Esophagus muscularis mucosa (tissue), 4 donors: ENCODE results near the gene MISP3. TPM values are rescaled to one million over a fixed set of nuclear protein-coding genes. Genes with fewer than 3 reads are reported as not detected.

ENCODE experiments used
- DNase-seq: peaks from one replicate; pipeline ENCODE4 v3.0.0-alpha.2; 2017; ENCODE audit errors: extremely low spot score
- H3K27ac ChIP-seq, 4 donors: fragments of 200-600 bp; sonication (generic); replicated peaks in 1 of 4; 1 replicate in 3 of 4; 2 replicates in 1 of 4; pipeline ENCODE4 v1.5.1; 2016 to 2019; ENCODE audit warnings: mild to moderate bottlenecking in 1 of 4
- H3K27me3 ChIP-seq, 4 donors: fragments of 200-600 bp; sonication (generic); one replicate each; pipeline versions ENCODE4 v1.5.1 to v1.6.0; 2016 to 2019
- H3K36me3 ChIP-seq, 4 donors: fragments of 200-600 bp; sonication (generic); one replicate each; pipeline ENCODE4 v1.5.1; 2016 to 2019
- H3K4me1 ChIP-seq, 4 donors: fragments of 200-600 bp; sonication (generic); one replicate each; pipeline ENCODE4 v1.5.1; 2016 to 2019
- H3K4me3 ChIP-seq, 4 donors: fragments of 200-600 bp; sonication (generic); 1 replicate in 2 of 4; 2 replicates in 2 of 4; pipeline ENCODE4 v1.5.1; 2016 to 2019; ENCODE audit warnings: mild to moderate bottlenecking in 4 of 4, moderate library complexity in 1 of 4
- H3K9me3 ChIP-seq, 4 donors: fragments of 200-600 bp; sonication (generic); 1 replicate in 3 of 4; 2 replicates in 1 of 4; pipeline ENCODE4 v1.5.1; 2016 to 2019
- EP300 ChIP-seq: sonication (generic); formaldehyde crosslinking; IDR thresholded peaks from one replicate; pipeline ENCODE4 v1.6.1; 2017; ENCODE audit warnings: antibody characterized with exemption
- POLR2A ChIP-seq: fragments of 450-650 bp; IDR thresholded peaks from one replicate; pipeline ENCODE4 v1.6.1; 2017; ENCODE audit warnings: antibody characterized with exemption, moderate library complexity, mild to moderate bottlenecking, low read depth
- POLR2AphosphoS5 ChIP-seq, 2 donors: sonication (generic); formaldehyde crosslinking; IDR thresholded peaks; one replicate each; pipeline ENCODE4 v1.6.1; 2017; ENCODE audit warnings: antibody characterized with exemption in 2 of 2
- WGBS: methylation state at CpG from one replicate; pipeline ENCODE4 v1.1.5; 2018; 5-methylcytosine and 5-hydroxymethylcytosine counted together
- intact Hi-C: fragments of 100-400 bp; cut with DNase I; formaldehyde crosslinking; loops from one replicate; pipeline ENCODE4 v1.15.1; 2023
- total RNA-seq, 4 donors: library from RNA; depleted of rRNA; stranded (reverse); fragments of >200 nt; gene quantifications; one replicate each; pipeline versions ENCODE4 v1.1.0 to v1.2.1, GENCODE V29; 2016
- TF ChIP-seq, protein P1 (sequence below), 3 experiments: fragments of 200-600 bp in 2 of 3; fragments of 450-650 bp in 1 of 3; sonication (generic) in 2 of 3; IDR thresholded peaks; one replicate each; pipeline ENCODE4 v1.5.1; 2017 to 2019; ENCODE audit warnings: antibody characterized with exemption in 3 of 3, mild to moderate bottlenecking in 2 of 3, moderate library complexity in 1 of 3

MISP3 gene
- total RNA-seq, 4 donors from 2014 or later: 1.5 to 11.1 (median 7.6) TPM

GRCh38 chr19:14073925-14074838, 1.6 kb downstream of the MISP3 start:
- no peak for DNase-seq
- intact Hi-C loops: loop anchor here (2.0 to 10.0 kb wide), 4 partner anchors 45 to 289 kb away; partner anchors contain the start of genes ASF1B and RFX1
- Histone ChIP-seq H3K4me1 (peaks cover 25 to 45% (median 43%) of the 10 kb centered on the region in 4 donors), H3K27me3 (no peaks in the 10 kb centered on the region), H3K27ac (peak overlapping the region; percentile 86 to 94 (median 89)), H3K36me3 (no peaks in the 10 kb centered on the region), H3K9me3 (no peaks in the 10 kb centered on the region), H3K4me3 (peak overlapping the region; percentile 64 to 81 (median 75))
- TF ChIP-seq, protein P1, sequence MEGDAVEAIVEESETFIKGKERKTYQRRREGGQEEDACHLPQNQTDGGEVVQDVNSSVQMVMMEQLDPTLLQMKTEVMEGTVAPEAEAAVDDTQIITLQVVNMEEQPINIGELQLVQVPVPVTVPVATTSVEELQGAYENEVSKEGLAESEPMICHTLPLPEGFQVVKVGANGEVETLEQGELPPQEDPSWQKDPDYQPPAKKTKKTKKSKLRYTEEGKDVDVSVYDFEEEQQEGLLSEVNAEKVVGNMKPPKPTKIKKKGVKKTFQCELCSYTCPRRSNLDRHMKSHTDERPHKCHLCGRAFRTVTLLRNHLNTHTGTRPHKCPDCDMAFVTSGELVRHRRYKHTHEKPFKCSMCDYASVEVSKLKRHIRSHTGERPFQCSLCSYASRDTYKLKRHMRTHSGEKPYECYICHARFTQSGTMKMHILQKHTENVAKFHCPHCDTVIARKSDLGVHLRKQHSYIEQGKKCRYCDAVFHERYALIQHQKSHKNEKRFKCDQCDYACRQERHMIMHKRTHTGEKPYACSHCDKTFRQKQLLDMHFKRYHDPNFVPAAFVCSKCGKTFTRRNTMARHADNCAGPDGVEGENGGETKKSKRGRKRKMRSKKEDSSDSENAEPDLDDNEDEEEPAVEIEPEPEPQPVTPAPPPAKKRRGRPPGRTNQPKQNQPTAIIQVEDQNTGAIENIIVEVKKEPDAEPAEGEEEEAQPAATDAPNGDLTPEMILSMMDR (IDR thresholded peaks at IDR 0.05): peak in 1 of 3 experiments; percentile 1
- no peak for TF ChIP-seq EP300
- WGBS: 0% methylated on average over 12 of the region's 44 CpGs

GRCh38 chr19:14078411-14078810, 5.8 kb downstream of the MISP3 start:
- H3K27me3 ChIP-seq: no peaks in the 10 kb centered on the region
- TF ChIP-seq EP300 (no peak), POLR2A (no peak), POLR2AphosphoS5 (IDR thresholded peaks at IDR 0.05) (no peak)
- TF ChIP-seq, protein P1 (IDR thresholded peaks at IDR 0.05): no peak
- H3K27ac ChIP-seq: no peak overlapping the region
- intact Hi-C loops: loop anchor here (10.0 kb wide), 1 partner anchor 294 kb away; no protein-coding TSS in a partner anchor
- DNase-seq: no peak
- peaks cover 30 to 56% (median 48%) of the 10 kb centered on the region in 4 donors for H3K4me1 ChIP-seq
- no peaks in the 10 kb centered on the region for H3K9me3 ChIP-seq
- H3K36me3 ChIP-seq: no peaks in the 10 kb centered on the region
- H3K4me3 ChIP-seq: no peak overlapping the region
- WGBS: 71% methylated on average over 2 of the region's 2 CpGs

- Histone ChIP-seq H3K9me3 (no peaks in the 10 kb centered on the region), H3K4me3 (peak overlapping the region; percentile 73 to 91 (median 85)), H3K4me1 (peaks cover 22 to 33% (median 27%) of the 10 kb centered on the region in 4 donors), H3K27me3 (no peaks in the 10 kb centered on the region), H3K27ac (peak overlapping the region; percentile 88 to 97 (median 92)), H3K36me3 (no peaks in the 10 kb centered on the region)
- TF ChIP-seq POLR2A (peak; percentile 49), POLR2AphosphoS5 (IDR thresholded peaks at IDR 0.05) (peak; percentile 93 to 95), EP300 (no peak)
- TF ChIP-seq, protein P1 (IDR thresholded peaks at IDR 0.05): peak in 1 of 3 experiments; percentile 30
- intact Hi-C loops: no loop called here
- WGBS: under 1% methylated on average over 46 of the region's 50 CpGs
- peak; percentile 100 for DNase-seq
Observed at GRCh38 chr19:14080887-14081796, 8.6 kb downstream of the MISP3 start.

- intact Hi-C loops: no loop called here
- 45% methylated on average over 12 of the region's 24 CpGs for WGBS
Observed at GRCh38 chr19:14081797-14082674, 9.4 kb downstream of the MISP3 start.

More at GRCh38 chr19:14081797-14082674, 9.4 kb downstream of the MISP3 start:
- H3K4me1 ChIP-seq: peaks cover 21 to 32% (median 27%) of the 10 kb centered on the region in 4 donors
- DNase-seq: no peak
- H3K27ac ChIP-seq: peak overlapping the region; percentile 88 to 97 (median 92)
- no peaks in the 10 kb centered on the region for H3K9me3 ChIP-seq
- peaks cover 0 to 5% (median 2%) of the 10 kb centered on the region in 4 donors for H3K36me3 ChIP-seq
- TF ChIP-seq, protein P1 (IDR thresholded peaks at IDR 0.05): no peak
- TF ChIP-seq POLR2A (no peak), EP300 (no peak), POLR2AphosphoS5 (IDR thresholded peaks at IDR 0.05) (no peak)
- no peaks in the 10 kb centered on the region for H3K27me3 ChIP-seq
- H3K4me3 ChIP-seq: peak overlapping the region; percentile 73 to 91 (median 85)
